HG03025 (cell line): Measurements from ENCODE around the gene IQCH.

Experiments
- ATAC-seq: cut with Tn5 transposase; IDR thresholded peaks from one replicate; pipeline ENCODE4 v1.9.1; 2021; ENCODE audit warnings: mild to moderate bottlenecking, moderate library complexity; ENCODE audit not compliant: unreplicated experiment, low FRiP score

The IQCH gene

GRCh38 chr15:67479781-67480505 lies 225.4 kb downstream of the IQCH start:
- no peak for ATAC-seq

DNA sequence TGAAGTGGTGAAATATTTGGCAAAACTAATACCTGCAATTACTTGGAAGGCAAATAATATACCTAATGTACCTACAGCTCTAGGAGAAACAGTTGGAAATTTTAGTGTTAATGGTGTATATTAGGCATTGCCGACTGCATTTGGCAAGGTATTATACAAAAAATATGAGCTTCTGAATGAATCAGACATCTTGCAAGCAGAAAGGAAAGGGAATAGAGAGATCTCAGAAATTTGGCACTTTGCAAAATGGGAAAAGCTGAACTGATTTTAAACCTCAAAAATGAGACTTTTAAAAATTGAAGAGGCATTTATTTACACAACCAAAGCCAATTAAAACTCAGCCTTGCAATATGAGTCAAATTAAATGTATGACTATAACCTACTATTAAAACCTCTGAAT lies 226.2 kb downstream of the IQCH start:
- no peak for ATAC-seq

DNA sequence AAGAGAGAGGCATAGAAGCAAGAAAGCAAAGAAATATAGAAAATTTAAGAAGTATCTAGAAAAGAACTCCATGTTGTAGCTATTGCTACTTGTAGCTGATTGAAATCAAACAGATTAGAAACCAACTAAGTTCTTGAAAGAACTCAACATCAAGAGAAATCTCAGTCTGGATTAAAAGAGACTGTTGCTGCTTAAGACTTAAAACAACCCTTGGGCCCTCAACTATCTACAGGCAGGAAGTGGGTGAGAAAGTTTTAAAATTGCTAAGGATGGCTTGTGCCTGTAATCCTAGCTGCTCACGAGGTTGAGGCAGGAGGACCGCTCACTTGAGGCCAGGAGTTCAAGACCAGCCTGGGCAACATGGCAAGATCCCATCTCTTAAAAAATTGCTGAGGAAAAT lies 227.1 kb downstream of the IQCH start:
- no peak for ATAC-seq

- no peak for ATAC-seq
Observed at GRCh38 chr15:67495585-67495984, 241.0 kb downstream of the IQCH start.

DNA sequence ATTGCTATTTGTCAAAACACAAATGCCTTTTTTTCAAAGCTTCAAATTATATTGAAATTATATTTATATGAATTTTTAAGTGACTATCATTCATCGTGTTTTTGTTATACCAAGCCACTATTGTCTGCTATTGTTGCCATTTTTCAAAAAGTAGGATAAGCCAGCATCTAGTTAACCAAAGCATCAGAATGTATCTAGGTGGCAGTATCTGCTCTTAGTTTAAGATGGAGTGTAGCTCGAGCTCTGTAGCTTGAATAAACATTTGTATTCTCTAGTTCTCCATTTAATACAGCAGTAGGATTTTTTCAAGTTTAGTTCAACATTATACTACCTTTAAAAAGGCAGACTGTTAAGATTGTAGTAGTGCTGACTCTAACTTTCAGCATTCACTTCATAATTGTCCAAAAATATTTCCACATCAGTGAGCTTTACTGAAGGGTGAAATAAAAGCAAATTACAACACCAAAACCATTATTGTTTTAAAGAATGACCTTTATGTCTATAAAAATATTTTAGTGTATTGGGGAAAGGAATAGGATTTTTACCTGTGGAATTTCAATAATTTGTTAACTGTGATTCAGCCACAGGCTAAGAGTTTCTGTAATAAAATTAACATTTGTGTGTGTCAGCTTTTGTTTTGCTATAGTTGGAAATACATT lies 246.7 kb downstream of the IQCH start:
- ATAC-seq: no peak

DNA sequence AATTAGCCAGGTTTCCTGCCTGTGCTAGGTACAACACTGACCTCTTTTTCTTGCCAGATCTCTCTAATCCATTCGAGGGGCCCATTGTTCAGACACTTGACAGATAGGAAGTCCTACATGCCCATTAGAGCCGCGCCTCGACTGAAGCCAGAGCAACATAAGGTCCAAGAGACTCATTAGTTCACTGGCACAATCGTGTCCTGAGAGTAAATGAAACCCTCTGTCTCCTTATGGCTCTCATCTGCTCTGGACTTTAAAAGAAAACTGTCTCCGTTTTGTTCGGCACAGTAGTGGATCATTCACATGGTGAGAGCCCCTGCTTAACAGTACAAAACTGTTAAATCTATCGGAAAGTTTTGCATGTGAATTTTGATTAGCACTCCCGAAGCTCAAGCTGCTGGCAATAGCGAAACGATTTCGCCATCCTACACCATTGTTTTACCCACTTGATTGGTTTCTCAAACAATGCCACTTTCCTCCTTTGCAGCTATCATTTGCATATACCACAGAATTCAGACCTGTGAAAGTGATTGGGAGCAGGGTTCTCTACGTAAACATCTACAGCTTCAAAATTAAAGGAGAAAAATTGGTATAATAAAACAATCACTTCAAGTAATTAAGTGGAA lies 247.4 kb downstream of the IQCH start:
- ATAC-seq: no peak

- ATAC-seq: no peak
Observed at GRCh38 chr15:67504056-67504455, 249.5 kb downstream of the IQCH start.

- no peak for ATAC-seq
Observed at GRCh38 chr15:67504796-67505195, 250.2 kb downstream of the IQCH start.

DNA sequence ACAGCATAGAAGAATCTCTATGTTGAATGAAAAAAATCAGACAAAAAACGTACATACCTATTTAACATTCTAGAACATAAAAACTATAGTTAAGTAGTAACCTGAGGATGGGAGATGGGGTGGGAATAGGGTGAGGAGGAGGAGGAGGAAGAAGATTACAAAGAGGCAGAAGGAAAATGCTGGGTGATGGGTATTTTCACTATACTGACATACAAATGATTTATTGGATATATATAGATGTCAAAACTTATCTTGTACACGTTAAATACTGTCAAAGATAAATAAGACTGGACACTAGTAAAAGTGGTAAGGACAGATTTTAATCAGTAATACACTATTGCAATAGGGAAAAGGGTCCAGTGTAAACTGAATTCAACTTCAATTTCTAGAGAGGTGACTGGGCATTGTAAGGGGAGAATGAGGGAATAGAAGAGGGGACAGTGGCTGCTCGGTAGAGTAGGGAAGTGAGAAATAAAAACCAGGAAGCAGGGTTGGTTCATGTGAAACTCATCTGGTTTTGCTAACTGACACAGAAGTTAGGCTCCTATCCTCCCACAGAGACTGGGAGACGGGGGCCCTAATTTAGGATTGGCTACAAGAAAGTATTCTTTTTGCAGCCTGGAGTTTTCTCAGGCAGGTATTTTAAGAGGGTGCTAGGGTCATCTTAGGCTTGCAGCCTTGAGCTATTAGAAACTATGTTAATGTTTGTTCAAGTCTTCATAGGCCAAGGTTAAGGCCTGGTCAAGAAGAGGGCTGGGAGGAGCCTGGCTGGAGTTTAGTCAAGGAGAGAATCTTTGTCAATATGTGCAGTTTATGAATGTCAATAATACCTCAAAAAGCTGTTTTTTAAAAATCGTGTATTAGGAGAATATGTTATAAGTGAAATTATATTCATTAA lies 251.3 kb downstream of the IQCH start:
- ATAC-seq: no peak

DNA sequence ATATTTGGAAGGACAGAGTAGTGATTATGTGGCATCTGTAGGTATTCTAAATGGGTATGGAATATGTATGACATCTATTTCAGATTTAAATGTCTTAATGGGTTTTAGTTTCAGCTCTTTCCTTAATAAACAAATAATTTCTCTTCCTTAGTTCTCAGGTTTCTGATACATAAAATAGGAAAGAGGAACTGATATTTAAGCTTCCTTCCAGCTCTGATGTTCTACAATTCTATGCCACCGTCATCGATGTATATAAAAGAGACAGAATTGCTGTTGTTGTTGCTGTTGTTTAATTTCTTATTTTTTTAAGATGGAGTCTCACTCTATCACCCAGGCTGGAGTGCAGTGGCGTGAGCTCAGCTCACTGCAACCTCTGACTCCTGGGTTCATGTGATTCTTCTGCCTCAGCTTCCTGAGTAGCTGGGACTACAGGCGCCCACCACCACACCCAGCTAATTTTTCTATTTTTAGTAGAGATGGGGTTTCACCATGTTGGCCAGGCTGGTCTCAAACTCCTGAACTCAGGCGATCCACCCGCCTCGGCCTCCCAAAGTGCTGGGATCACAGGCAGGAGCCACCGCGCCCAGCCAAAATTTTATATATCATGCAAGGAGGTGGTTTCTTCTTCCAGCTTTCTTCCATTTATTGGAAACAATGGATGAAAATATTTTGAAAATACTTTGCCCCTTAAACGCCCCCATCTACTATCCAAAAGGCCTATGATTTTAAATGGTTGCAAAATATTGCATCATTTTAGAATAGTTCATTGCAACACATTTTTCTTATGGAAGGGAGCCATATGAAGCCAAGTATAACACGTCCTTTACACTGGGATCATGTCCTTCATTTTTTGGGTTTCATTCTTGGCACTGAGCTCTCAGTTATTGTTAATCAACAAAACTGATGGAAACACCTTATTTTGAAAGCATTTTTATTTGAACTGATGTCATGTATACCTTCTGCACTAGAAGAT lies 252.5 kb downstream of the IQCH start:
- ATAC-seq: no peak

DNA sequence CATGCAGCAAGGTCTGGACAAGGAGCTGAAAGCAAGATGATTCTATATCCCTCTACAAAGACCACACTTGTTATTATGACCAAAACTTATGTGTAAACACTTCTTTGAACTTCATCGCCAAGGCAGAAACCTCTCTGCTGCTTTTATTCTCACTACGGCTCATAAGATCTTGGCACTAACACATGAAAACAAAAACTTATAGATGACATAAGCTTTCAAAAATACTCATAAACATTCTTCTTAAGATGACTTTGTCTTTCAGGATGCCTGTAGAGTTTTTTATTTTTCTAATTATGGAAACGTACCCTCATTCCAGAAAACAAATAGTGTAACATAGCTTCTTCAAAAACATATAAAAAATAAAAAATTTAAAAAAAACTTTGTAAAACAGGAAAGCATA lies 253.8 kb downstream of the IQCH start:
- no peak for ATAC-seq

GRCh38 chr15:67509918-67510317 lies 255.3 kb downstream of the IQCH start:
- no peak for ATAC-seq

DNA sequence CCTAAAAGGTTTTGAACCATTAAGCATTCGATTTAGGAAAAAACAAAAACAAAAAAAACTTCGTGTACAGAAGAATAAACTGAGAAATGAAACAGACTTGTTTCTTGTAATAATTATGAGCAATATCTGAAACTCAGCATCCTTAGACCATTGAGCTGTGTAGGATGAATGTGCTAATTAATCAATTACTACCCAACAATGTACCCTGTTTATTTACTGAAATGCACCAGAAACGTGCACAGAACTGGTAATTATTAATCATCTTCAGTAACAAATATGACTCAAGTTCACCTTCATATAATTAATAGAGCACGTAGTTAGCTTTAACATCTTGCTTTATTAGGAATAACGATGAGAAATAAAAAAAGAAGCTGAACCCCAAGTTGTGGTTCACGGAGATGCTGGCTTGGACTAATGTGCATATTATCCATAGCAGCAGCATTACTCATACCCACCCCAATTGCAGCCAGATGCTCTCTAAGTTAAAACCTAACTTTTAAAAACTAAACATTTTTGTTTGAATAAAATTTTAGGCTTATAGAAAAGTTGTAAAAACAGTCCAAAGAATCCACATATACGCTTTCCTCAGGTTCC lies 256.1 kb downstream of the IQCH start:
- no peak for ATAC-seq

- no peak for ATAC-seq
Observed at GRCh38 chr15:67511606-67512005, 257.0 kb downstream of the IQCH start.

- ATAC-seq: no peak
Observed at GRCh38 chr15:67512140-67512539, 257.6 kb downstream of the IQCH start.

DNA sequence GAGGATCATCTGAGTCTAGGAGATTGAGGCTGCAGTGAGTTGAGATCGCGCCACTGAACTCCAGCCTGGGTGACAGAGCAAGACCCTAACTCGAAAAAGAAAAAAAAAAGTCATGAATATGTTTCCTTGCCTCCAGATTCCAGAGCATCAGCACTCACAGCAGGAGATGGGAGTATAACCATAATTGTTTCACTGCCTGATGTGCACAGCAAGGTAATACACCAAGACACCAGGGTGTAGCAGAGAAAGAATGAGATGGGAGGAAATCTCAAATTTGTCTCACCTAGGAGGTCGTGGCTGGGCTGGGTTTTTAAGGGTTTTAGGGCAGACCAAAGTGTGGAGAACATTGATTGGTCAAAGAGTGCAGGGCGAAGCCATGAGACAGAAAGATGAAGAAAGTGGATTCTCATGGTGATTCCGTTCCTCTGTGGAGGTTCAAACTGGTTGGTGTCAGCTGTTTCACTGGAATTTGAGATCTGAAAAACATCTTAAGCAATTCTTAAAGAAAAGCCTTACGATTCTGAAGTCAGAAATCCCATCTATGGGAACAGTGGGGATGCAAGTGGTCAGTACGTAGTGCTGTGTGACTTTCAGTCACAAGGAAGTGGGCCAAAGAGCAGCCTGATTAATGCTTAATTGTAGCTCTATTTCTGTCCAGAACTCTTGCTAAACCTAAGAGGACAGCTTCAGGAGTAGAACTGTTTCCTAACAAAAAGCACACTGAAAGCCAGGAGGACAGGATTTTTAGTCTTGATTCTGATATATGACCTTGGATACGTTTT lies 258.5 kb downstream of the IQCH start:
- ATAC-seq: no peak

DNA sequence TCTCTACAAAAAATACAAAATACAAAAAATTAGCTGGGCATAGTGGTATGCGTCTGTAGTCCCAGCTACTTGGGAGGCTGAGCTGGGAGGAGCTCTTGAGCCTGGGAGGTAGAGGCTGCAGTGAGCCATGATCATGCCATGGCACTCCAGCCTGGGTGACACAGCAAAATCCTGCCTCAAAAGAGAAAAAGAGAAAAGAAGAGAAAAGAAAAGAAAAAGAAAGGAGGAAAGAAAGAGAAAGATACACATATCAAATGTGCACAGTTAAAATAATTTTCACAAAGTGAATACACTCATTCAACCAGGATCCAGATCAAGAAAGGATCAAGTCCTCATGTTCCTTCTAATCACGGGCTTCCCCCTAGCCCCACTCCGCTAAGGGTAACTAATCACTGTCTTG lies 260.5 kb downstream of the IQCH start:
- no peak for ATAC-seq

- ATAC-seq: no peak
Observed at GRCh38 chr15:67515557-67515956, 261.0 kb downstream of the IQCH start.
